PFSK-1 (cell line): ENCODE measurements around the gene NRP2.

Experiments used
- POLR2AphosphoS5 ChIP-seq: IDR thresholded peaks from 2 replicates; pipeline ENCODE4 v1.6.1; 2012; ENCODE audit warnings: low read depth, mild to moderate bottlenecking, control low read depth, low read length, moderate library complexity
- REST ChIP-seq, 2 experiments: IDR thresholded peaks; 2 replicates each; pipeline versions ENCODE4 v1.6.1 to v1.8.0; 2011 to 2012; ENCODE audit warnings: low read depth in 2 of 2, low read length in 2 of 2, control low read depth in 1 of 2, inconsistent platforms in 1 of 2, mild to moderate bottlenecking in 1 of 2, moderate library complexity in 1 of 2; ENCODE audit not compliant: insufficient read depth in 1 of 2

GRCh38 chr2:205723179-205723578 lies 40.9 kb downstream of the NRP2 start:
- TF ChIP-seq POLR2AphosphoS5 (no peak), REST (IDR thresholded peaks at IDR 0.05; ENCODE audit: insufficient read depth in 1 of 2, low read depth in 2 of 2, low read length in 2 of 2) (no peak)
